OCI-LY7 (cell line): ENCODE data around the gene IGBP1.

Source experiments
- CTCF ChIP-seq: fragments of 200-600 bp; sonication (generic); conservative IDR thresholded peaks from 2 replicates; pipeline ENCODE4 v1.5.1; 2014; ENCODE audit warnings: mild to moderate bottlenecking, antibody characterized with exemption, low read length, moderate library complexity, mixed read lengths
- EZH2phosphoT487 ChIP-seq: fragments of 200-600 bp; sonication (generic); IDR thresholded peaks from 2 replicates; pipeline ENCODE4 v1.6.1; 2018; ENCODE audit warnings: low read depth, borderline replicate concordance, mild to moderate bottlenecking, mixed run types, antibody characterized with exemption, low read length, moderate library complexity, mixed read lengths

GRCh38 chrX:70171624-70172023 lies 38.4 kb downstream of the IGBP1 start:
- TF ChIP-seq EZH2phosphoT487 = no peak
- no peak for TF ChIP-seq CTCF
